Keratinocyte (primary cell): ENCODE data around the gene HEPHL1. TPM values are rescaled to one million over a fixed set of nuclear protein-coding genes. Genes with fewer than 3 reads are reported as not detected.

Source experiments
- DNase-seq: peaks from one replicate; pipeline ENCODE4 v3.0.0-alpha.2; 2011; ENCODE audit warnings: low read depth, missing footprints, low spot score
- FAIRE-seq: peaks from 2 replicates; lab custom pipeline; 2011; peaks lifted over from hg19 to GRCh38; lab: Jason Lieb, UNC
- H2AFZ ChIP-seq: 2 replicates; pipeline ENCODE4 v1.6.0; 2012; ENCODE audit warnings: low read length, control low read depth, inconsistent platforms; ENCODE audit not compliant: control insufficient read depth
- H3K27ac ChIP-seq: 2 replicates; pipeline ENCODE4 v1.5.1; 2011; ENCODE audit warnings: low read length; ENCODE audit not compliant: control insufficient read depth, insufficient read depth
- H3K27me3 ChIP-seq: 3 replicates; pipeline ENCODE4 v1.6.0; 2011; ENCODE audit warnings: low read length; ENCODE audit not compliant: control insufficient read depth, insufficient read depth; ENCODE audit errors: extremely low read depth
- H3K36me3 ChIP-seq, 2 experiments: 2 replicates in 1 of 2; 3 replicates in 1 of 2; pipeline ENCODE4 v1.5.1; 2011; ENCODE audit warnings: low read length in 2 of 2, mild to moderate bottlenecking in 1 of 2; ENCODE audit not compliant: control insufficient read depth in 2 of 2, insufficient read depth in 2 of 2; ENCODE audit errors: extremely low read depth in 1 of 2
- H3K4me1 ChIP-seq: 3 replicates; pipeline ENCODE4 v1.5.1; 2011; ENCODE audit warnings: low read length; ENCODE audit not compliant: control insufficient read depth, insufficient read depth; ENCODE audit errors: extremely low read depth
- H3K4me2 ChIP-seq: 3 replicates; pipeline ENCODE4 v1.6.0; 2011; ENCODE audit warnings: low read depth, low read length; ENCODE audit not compliant: control insufficient read depth, insufficient read depth; ENCODE audit errors: extremely low read depth
- H3K4me3 ChIP-seq, 3 experiments: fragments of 200-600 bp in 1 of 3; sonication (generic) in 1 of 3; 2 replicates in 2 of 3; 3 replicates in 1 of 3; pipeline ENCODE4 v1.5.1; 2011 to 2016; ENCODE audit warnings: low read length in 3 of 3, mild to moderate bottlenecking in 3 of 3, control low read depth in 2 of 3, inconsistent platforms in 1 of 3, low read depth in 1 of 3, mixed read lengths in 1 of 3, mixed run types in 1 of 3, moderate library complexity in 1 of 3; ENCODE audit not compliant: control insufficient read depth in 2 of 3, insufficient read depth in 2 of 3; ENCODE audit errors: extremely low read depth in 1 of 3
- H3K79me2 ChIP-seq: 2 replicates; pipeline ENCODE4 v1.6.0; 2012; ENCODE audit warnings: low read length; ENCODE audit not compliant: control insufficient read depth, insufficient read depth
- H3K9ac ChIP-seq: 3 replicates; pipeline ENCODE4 v1.6.0; 2011; ENCODE audit warnings: low read length; ENCODE audit not compliant: control insufficient read depth, insufficient read depth; ENCODE audit errors: extremely low read depth
- H3K9me1 ChIP-seq: 3 replicates; pipeline ENCODE4 v1.6.0; 2011; ENCODE audit warnings: low read length; ENCODE audit not compliant: control insufficient read depth, insufficient read depth; ENCODE audit errors: extremely low read depth
- H3K9me3 ChIP-seq: 2 replicates; pipeline ENCODE4 v1.5.1; 2012; ENCODE audit warnings: low read depth, low read length; ENCODE audit not compliant: control insufficient read depth
- H4K20me1 ChIP-seq: 3 replicates; pipeline ENCODE4 v1.6.0; 2011; ENCODE audit warnings: low read length; ENCODE audit not compliant: control insufficient read depth, insufficient read depth; ENCODE audit errors: extremely low read depth
- CTCF ChIP-seq, 3 experiments: IDR thresholded peaks in 1 of 3; conservative IDR thresholded peaks in 1 of 3; optimal IDR thresholded peaks in 1 of 3; 2 replicates in 2 of 3; 3 replicates in 1 of 3; pipeline versions ENCODE3 to v1.5.1; 2011; ENCODE audit warnings: low read length in 3 of 3, mild to moderate bottlenecking in 3 of 3, moderate library complexity in 2 of 3, control low read depth in 1 of 3, inconsistent platforms in 1 of 3; ENCODE audit not compliant: insufficient read depth in 2 of 3; ENCODE audit errors: extremely low read depth in 1 of 3
- EZH2 ChIP-seq: IDR thresholded peaks from one replicate; pipeline ENCODE4 v1.6.1; 2012; ENCODE audit warnings: inconsistent platforms, mild to moderate bottlenecking, low read length, moderate library complexity
- dilution Hi-C: fragments of 300-500 bp; cut with MboI; formaldehyde crosslinking; loops from one replicate; pipeline ENCODE4 v1.7.0; 2020; ENCODE audit warnings: low sequenced_read_pairs; ENCODE audit not compliant: extremely low pct_ligation_motif_present
- polyA plus RNA-seq, 5 experiments: library from polyadenylated mRNA; depleted of rRNA in 3 of 5; stranded (reverse) in 3 of 5; stranded (forward) in 1 of 5; unstranded in 1 of 5; fragments of >200 nt; gene quantifications; 1 replicate in 1 of 5; 2 replicates in 3 of 5; 3 replicates in 1 of 5; pipeline versions ENCODE4 v1.2.1 to v1.2.3, GENCODE V29; 2011 to 2012; ENCODE audit warnings: missing spikeins in 2 of 5, low read depth in 1 of 5, low replicate concordance in 1 of 5

Gene HEPHL1
- polyA plus RNA-seq, 1 donor (not counting 4 experiments of a cell fraction or from before 2014, with no cell fraction given), result 138 TPM

- Histone ChIP-seq H2AFZ (no peak overlapping the region), H3K36me3 (peaks cover 3 to 5% of the 10 kb centered on the region in 2 experiments), H3K4me3 (peak overlapping the region; percentile 72 to 97 (median 93)), H3K9ac (peak overlapping the region; percentile 95), H3K27me3 (no peaks in the 10 kb centered on the region), H3K9me3 (no peaks in the 10 kb centered on the region), H3K4me1 (peaks cover 81% of the 10 kb centered on the region), H4K20me1 (peaks cover 7% of the 10 kb centered on the region), H3K9me1 (peaks cover 9% of the 10 kb centered on the region), H3K79me2 (peaks cover 73% of the 10 kb centered on the region), H3K4me2 (peak overlapping the region; percentile 90), H3K27ac (peak overlapping the region; percentile 95)
- dilution Hi-C loops, result no loop called here
- no peak for TF ChIP-seq CTCF (optimal IDR thresholded peaks at IDR 0.05 in 1 of 3, IDR thresholded peaks at IDR 0.05 in 1 of 3, conservative IDR thresholded peaks at IDR 0.05 in 1 of 3; ENCODE audit: extremely low read depth in 1 of 3, insufficient read depth in 2 of 3, low read length in 3 of 3)
- DNase-seq (no peak), FAIRE-seq (no peak)
Observed at GRCh38 chr11:94131718-94132115, 110.6 kb downstream of the HEPHL1 start.

- Histone ChIP-seq H3K4me1 (peaks cover 82% of the 10 kb centered on the region), H3K9me1 (peaks cover 9% of the 10 kb centered on the region), H3K4me3 (peak overlapping the region; percentile 72 to 97 (median 93)), H3K9ac (peak overlapping the region; percentile 95), H3K27ac (peak overlapping the region; percentile 95), H3K27me3 (no peaks in the 10 kb centered on the region), H2AFZ (no peak overlapping the region), H3K9me3 (no peaks in the 10 kb centered on the region), H3K4me2 (peak overlapping the region; percentile 90), H4K20me1 (peaks cover 7% of the 10 kb centered on the region), H3K36me3 (peaks cover 3 to 5% of the 10 kb centered on the region in 2 experiments), H3K79me2 (peaks cover 78% of the 10 kb centered on the region)
- peak; percentile 67 for DNase-seq
- dilution Hi-C loops, result no loop called here
- peak; percentile 90 for FAIRE-seq
- TF ChIP-seq CTCF (optimal IDR thresholded peaks at IDR 0.05 in 1 of 3, IDR thresholded peaks at IDR 0.05 in 1 of 3, conservative IDR thresholded peaks at IDR 0.05 in 1 of 3; ENCODE audit: extremely low read depth in 1 of 3, insufficient read depth in 2 of 3, low read length in 3 of 3), result no peak
- no peak for TF ChIP-seq EZH2
Observed at GRCh38 chr11:94132152-94132558, 111.0 kb downstream of the HEPHL1 start.
